K562 (cell line): ENCODE measurements around the gene ALDH16A1. TPM values are rescaled to one million over a fixed set of nuclear protein-coding genes. Genes with fewer than 3 reads are reported as not detected.

Experiments used
- ATF6 ChIP-seq: sonication (generic); formaldehyde crosslinking; IDR thresholded peaks from 2 replicates; pipeline ENCODE4 v1.4.0; 2020; ENCODE audit warnings: mild to moderate bottlenecking, missing genetic modification reagents
- CBX2 ChIP-seq: fragments of 200-600 bp; sonication (generic); IDR thresholded peaks from one replicate; pipeline ENCODE4 v1.6.1; 2012; ENCODE audit warnings: mild to moderate bottlenecking, low read length, inconsistent platforms; ENCODE audit not compliant: insufficient read depth, poor library complexity, severe bottlenecking
- CLOCK ChIP-seq: fragments of 250-450 bp; sonication (Bioruptor Pico); IDR thresholded peaks from 2 replicates; pipeline ENCODE4 v1.4.0; 2020; ENCODE audit warnings: mild to moderate bottlenecking, moderate library complexity, borderline replicate concordance
- COPS2 ChIP-seq: fragments of 450-650 bp; conservative IDR thresholded peaks from 2 replicates; pipeline ENCODE4 v1.6.1; 2016; ENCODE audit warnings: mild to moderate bottlenecking, moderate library complexity
- DEAF1 ChIP-seq: fragments of 450-650 bp; formaldehyde crosslinking; IDR thresholded peaks from 2 replicates; pipeline ENCODE4 v1.4.0; 2020; ENCODE audit warnings: mild to moderate bottlenecking, moderate library complexity
- HDAC6 ChIP-seq: IDR thresholded peaks from 2 replicates; pipeline ENCODE4 v1.6.1; 2012; ENCODE audit warnings: low read depth, mild to moderate bottlenecking, control low read depth, inconsistent platforms, low read length, moderate library complexity
- JUN ChIP-seq, 2 experiments: sonication (generic) in 1 of 2; formaldehyde crosslinking in 1 of 2; IDR thresholded peaks; 2 replicates each; pipeline versions ENCODE4 v1.6.1 to v1.8.0; 2012 to 2022; ENCODE audit warnings: borderline replicate concordance in 2 of 2, mild to moderate bottlenecking in 2 of 2, improper control_type of control experiment in 1 of 2, low read depth in 1 of 2, low read length in 1 of 2, missing genetic modification reagents in 1 of 2
- JUND ChIP-seq, 2 experiments: IDR thresholded peaks; 2 replicates in 1 of 2; 3 replicates in 1 of 2; pipeline ENCODE4 v1.6.1; 2011; ENCODE audit warnings: borderline replicate concordance in 2 of 2, low read depth in 2 of 2, low read length in 2 of 2, improper control_type of control experiment in 1 of 2, missing biosample characterization in 1 of 2, missing genetic modification characterization in 1 of 2, missing genetic modification reagents in 1 of 2
- KLF10 ChIP-seq: fragments of 250-450 bp; sonication (Bioruptor Pico); IDR thresholded peaks from 2 replicates; pipeline ENCODE4 v1.6.1; 2021; ENCODE audit warnings: matching md5 sums
- MED1 ChIP-seq: sonication (generic); formaldehyde crosslinking; IDR thresholded peaks from 2 replicates; pipeline ENCODE4 v1.8.1; 2023; ENCODE audit warnings: missing genetic modification reagents, borderline replicate concordance
- NELFE ChIP-seq: IDR thresholded peaks from 2 replicates; pipeline ENCODE4 v1.6.1; 2011; ENCODE audit warnings: mild to moderate bottlenecking; ENCODE audit not compliant: insufficient read depth, insufficient read length
- PCBP1 ChIP-seq: fragments of 200-400 bp; formaldehyde crosslinking; IDR thresholded peaks from 2 replicates; pipeline ENCODE4 v1.6.1; 2018; ENCODE audit warnings: mild to moderate bottlenecking, low read depth, low read length; ENCODE audit not compliant: poor library complexity, severe bottlenecking
- RBM34 ChIP-seq: fragments of 200-400 bp; formaldehyde crosslinking; IDR thresholded peaks from 2 replicates; pipeline ENCODE4 v1.6.1; 2018; ENCODE audit warnings: low read length, borderline replicate concordance; ENCODE audit not compliant: insufficient read depth
- RFX1 ChIP-seq: fragments of 450-650 bp; IDR thresholded peaks from 2 replicates; pipeline ENCODE4 v1.6.1; 2016; ENCODE audit warnings: mild to moderate bottlenecking, moderate library complexity
- SNAPC5 ChIP-seq: fragments of 250-450 bp; sonication (Bioruptor Pico); IDR thresholded peaks from 2 replicates; pipeline ENCODE4 v1.8.0; 2021; ENCODE audit warnings: moderate library complexity, mild to moderate bottlenecking, inconsistent platforms
- TRIM28 ChIP-seq: fragments of 450-650 bp; IDR thresholded peaks from 2 replicates; pipeline ENCODE4 v1.6.1; 2017
- ZBTB34 ChIP-seq: fragments of 250-450 bp; sonication (Bioruptor Pico); IDR thresholded peaks from 2 replicates; pipeline ENCODE4 v1.8.0; 2021; ENCODE audit warnings: mild to moderate bottlenecking, moderate library complexity
- ZNF384 ChIP-seq: IDR thresholded peaks from 2 replicates; pipeline ENCODE4 v1.6.1; 2012; ENCODE audit warnings: low read depth, low read length, improper control_type of control experiment
- ZNF77 ChIP-seq: fragments of 250-450 bp; sonication (Bioruptor Pico); IDR thresholded peaks from 2 replicates; pipeline ENCODE4 v1.5.0; 2020
- polyA plus RNA-seq, 8 experiments: library from polyadenylated mRNA; depleted of rRNA in 4 of 8; stranded (reverse) in 5 of 8; unstranded in 3 of 8; fragments of >200 nt; fragmentation: Nextera tagmentation in 2 of 8; fragmentation: Illumina TruSeq in 1 of 8; extraction: Ambion mirVana in 2 of 8; extraction: Trizol in 1 of 8; gene quantifications; 2 replicates each; pipeline versions ENCODE4 v1.2.1 to v1.2.3, GENCODE V29; 2011 to 2014; ENCODE audit warnings: inconsistent platforms in 1 of 8, missing spikeins in 1 of 8
- total RNA-seq, 7 experiments: library from RNA; depleted of rRNA in 6 of 7; stranded (reverse); fragments of >200 nt in 6 of 7; fragmentation: Illumina TruSeq in 2 of 7; extraction: Trizol in 2 of 7; gene quantifications; 2 replicates each; pipeline versions ENCODE4 v1.2.1 to v1.2.3, GENCODE V29; 2011 to 2021; ENCODE audit warnings: low replicate concordance in 1 of 7

ALDH16A1 gene
- total and polyA plus RNA-seq, 9 of the 15 experiments (the other 6 are each of a cell fraction or from before 2014, with no cell fraction given) = 2.2 to 52.2 (median 7.6) TPM

GRCh38 chr19:49430678-49431329, 22.2 kb upstream of the ALDH16A1 start (continued):
- TF ChIP-seq JUND (IDR thresholded peaks at IDR 0.05; ENCODE audit: borderline replicate concordance, low read depth, low read length) (peak; percentile 20; the same call in 1 of the 2 replicates), JUND (tag; IDR thresholded peaks at IDR 0.05; ENCODE audit: borderline replicate concordance, low read depth, low read length) (0 out of 3 replicates have a peak, but pooled peaks have one; percentile 24), KLF10 (CRISPR knock-in tag) (no peak), HDAC6 (no peak), RFX1 (no peak), JUN (IDR thresholded peaks at IDR 0.05; ENCODE audit: borderline replicate concordance, low read depth, low read length) (no peak), JUN (CRISPR knock-in tag; IDR thresholded peaks at IDR 0.05; ENCODE audit: borderline replicate concordance) (no peak), ZNF77 (no peak), ZBTB34 (CRISPR knock-in tag) (no peak), RBM34 (no peak), PCBP1 (no peak), MED1 (CRISPR knock-in tag) (no peak), DEAF1 (CRISPR knock-in tag) (no peak), COPS2 (no peak), ZNF384 (no peak), SNAPC5 (CRISPR knock-in tag) (no peak), CBX2 (no peak), NELFE (no peak), CLOCK (CRISPR knock-in tag) (no peak), TRIM28 (no peak), ATF6 (no peak)
